Eye (tissue), 1 donor: ENCODE data around the gene DTNBP1.
"Not testable (repeated sequence)": the region's sequence is repeated elsewhere in the genome, so short reads cannot be mapped to it uniquely, and the experiment has no call there.

ENCODE experiments used
- DNase-seq: peaks from one replicate; pipeline ENCODE4 v3.0.0-alpha.2; 2015

The DTNBP1 gene

DNA sequence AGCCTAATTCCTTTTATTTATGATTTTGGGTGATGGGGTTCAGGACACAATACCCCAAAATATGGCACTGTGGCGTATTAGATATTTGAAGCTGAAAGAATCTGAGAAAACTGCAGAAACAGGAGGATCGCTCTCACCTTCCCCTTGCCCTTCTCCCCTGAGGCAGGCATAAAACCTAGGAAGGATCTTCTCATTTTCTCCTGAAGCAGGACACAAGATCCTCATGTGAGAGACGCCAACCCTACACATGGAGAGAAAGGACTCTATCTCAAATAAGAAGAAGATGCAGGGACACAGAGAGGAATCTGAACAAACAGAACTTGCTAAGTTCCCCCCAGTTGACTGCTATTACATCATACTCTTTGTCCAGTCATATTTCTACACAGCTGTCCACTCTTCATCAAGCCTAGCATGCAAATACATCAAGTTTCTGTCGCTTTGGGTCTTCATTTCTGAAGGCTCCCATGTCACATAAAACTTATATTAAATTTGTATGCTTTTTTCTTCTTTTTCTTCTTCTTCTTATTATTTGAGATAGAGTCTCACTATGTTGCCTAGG, 109.0 kb downstream of the DTNBP1 start:
- DNase-seq = no peak

DNA sequence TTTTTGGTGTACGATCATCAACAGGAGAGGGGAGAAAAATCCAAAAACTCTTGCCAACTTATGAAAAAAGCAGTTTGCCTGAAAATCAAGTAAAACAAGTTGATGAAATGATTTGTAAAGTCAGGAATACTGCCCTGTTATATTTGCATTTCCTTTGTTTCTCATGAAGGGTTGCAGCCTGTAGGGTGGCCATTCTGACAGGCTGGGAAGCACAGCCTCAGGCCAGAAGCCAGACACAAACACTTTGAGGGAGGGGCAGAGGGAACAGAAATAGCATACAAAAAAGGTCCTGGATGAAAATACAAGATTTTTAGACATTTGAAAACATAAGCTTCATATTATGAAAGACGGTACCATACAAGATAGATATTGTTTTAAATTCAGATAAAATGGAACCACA, 109.8 kb downstream of the DTNBP1 start:
- DNase-seq = no peak

DNA sequence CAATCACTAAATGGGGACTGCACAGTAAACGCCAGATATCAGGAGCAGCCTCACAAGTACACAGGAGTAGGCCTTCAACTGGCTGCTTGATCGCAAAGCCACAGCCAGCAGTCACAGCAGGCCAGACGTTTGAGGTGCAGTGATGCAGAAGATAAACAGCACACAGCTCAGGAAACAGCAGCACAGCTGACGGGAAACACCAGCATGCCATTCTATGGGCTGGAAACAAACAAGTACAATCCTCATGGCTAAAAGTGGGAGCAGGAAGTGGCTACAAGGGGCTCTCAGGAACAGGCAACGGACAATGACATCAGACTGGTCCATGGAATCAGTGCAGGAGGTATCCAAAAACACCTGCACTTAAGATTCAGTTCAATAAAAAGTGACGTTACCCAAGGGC, 111.0 kb downstream of the DTNBP1 start:
- peak; percentile 81 for DNase-seq

DNA sequence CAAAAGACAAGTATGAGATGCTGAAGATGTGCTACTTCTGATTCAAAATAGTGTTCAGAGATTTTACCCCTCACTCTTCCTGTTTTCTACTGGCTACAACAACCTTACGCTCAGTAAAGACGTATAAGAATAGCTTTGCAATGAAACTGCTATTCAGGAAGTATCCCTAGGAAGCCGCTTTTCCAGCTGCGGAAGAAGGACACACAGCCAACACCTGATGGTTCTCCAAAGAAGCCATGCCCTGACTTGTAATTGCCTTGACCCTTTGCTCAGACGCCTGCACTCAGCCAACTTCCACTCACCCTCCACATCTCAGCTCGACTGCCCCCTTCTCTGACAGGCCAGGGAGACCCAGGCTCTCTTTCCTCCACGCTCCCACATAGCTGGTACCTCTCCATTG, 111.6 kb downstream of the DTNBP1 start:
- DNase-seq = no peak

DNA sequence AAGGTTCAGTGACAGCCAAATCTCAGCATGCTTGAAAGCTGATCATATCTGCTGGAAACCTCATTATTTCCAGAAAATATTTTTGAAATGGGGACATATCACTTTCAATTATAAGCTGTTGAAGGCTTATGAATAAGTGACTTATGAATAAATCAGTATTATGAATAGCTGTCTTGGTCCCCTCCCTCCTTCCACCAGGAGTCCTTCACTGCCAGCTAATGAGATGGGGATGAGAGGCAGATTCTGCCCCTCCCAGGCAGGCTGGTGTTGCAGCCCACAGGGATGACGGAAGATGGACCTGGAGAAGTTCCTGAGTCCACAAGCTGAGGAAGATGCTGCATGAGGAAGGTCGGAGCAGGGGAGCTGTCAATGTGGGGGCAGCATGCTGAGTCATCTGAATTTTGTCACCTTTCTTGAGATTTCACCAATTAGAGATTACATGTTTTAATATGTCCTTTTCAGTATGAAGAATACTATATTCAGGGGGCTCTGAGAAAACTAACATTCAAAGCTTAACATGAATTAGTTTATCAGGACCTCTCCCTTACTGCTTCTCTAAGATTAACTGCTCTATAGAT, 112.2 kb downstream of the DTNBP1 start:
- no peak for DNase-seq

DNA sequence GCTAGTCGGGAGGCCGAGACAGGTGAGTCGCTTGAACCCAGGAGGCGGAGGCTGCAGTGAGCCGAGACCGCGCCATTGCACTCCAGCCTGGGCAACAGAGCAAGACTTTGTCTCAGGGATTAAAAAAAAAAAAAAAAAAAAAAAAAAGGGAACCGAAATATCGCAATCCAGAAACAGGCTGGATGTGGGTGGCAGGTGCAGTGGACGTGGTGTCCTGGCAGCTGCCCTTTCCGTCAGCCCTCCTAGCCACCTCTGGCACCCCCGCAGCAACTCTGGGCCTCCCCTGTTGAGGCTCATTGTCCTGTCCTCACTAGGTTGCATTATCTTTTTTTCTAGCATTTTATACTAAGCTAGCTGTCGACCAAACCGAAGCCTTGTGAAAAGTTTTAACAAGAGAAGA, 113.5 kb downstream of the DTNBP1 start:
- no peak for DNase-seq

DNA sequence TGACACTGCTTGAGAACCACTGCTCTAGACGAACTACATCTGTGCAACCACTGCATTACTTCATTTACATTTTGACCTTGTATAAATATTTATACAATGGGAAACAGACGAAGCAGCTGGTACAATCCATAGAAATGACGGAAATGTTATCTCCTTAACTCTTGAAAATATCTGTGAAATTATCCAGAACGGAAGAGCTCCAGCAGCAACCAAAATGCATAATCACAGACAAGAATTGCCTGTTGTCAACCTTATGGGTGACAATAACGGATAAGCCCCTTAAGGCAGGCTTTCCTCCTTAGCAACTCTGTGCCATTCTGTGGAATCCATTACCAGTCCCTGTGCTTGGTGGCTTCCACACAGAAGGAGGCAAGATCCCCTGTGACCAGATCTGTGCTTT, 115.4 kb downstream of the DTNBP1 start:
- DNase-seq = peak; percentile 30

DNA sequence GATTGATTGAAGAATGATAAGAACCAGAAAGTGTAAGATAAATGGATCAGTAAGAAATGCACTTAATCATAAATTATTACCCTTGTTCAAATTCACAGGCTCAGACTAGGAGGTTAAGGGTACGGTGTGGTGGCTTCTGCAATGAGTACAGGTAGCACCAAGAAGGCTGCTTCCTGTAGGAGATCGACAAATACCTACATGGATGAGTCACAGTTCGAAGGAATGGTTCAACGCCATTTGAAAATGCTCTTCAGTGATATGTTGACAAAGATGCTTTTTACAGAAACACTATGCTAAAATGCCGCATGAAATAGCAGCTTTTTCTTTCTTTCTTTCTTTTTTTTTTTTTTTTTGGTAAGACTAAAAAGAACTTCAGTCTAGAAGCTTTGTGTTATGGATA, 116.2 kb downstream of the DTNBP1 start:
- DNase-seq = no peak

DNA sequence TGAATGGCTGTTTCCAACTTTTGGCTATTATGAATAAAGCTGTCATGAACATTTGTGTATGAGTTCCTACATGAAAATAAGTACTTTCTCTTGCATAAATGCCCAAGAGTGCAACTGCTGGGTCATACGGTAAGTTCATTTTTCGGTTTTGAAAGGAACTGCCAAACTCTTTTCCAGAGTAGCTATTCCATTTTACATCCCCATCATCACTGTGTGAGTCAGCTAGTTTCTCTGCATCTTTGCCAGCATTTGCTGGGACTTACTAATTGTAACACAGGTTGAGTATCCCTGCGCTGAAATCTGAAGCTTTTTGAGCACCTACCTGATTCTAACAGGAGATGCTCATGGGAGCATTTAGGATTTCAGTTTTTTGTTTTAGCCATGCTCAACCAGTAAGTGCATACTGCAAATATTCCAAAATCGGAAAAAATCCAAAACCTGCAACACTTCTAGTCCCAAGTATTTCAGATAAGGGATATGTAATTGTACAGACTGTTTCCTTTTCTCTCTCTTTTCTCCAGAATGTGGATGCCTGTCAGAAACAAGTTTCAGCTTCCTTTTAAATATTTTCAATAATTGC, 118.4 kb downstream of the DTNBP1 start:
- no peak for DNase-seq

DNA sequence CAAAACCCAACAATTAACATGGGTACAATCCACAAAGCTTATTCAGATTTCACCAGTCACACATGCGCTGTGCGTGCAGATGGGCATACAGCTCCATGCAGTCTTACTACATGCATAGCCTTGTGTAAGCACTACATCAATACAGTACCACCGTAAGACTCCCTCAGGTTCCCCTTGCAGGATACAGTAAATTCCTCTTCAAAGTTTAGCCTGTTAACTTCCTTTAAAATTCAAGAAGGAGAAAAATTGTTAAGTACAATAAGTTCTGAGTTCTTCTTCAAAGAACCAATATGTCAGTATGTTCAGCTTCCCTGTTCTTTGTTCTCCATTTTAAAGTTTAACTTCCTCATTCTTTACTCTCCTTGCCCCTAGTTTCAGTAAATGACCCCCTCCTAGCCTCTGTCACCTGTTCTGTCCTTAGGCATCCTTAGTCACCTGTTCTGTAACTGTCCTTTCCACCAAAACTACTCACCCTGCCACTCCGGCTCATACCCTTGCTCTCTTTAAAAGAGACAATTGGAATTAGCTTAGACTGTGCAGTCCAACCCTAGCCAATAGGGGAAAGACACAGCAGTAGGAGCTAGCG, 119.4 kb downstream of the DTNBP1 start:
- not testable (repeated sequence) for DNase-seq

DNA sequence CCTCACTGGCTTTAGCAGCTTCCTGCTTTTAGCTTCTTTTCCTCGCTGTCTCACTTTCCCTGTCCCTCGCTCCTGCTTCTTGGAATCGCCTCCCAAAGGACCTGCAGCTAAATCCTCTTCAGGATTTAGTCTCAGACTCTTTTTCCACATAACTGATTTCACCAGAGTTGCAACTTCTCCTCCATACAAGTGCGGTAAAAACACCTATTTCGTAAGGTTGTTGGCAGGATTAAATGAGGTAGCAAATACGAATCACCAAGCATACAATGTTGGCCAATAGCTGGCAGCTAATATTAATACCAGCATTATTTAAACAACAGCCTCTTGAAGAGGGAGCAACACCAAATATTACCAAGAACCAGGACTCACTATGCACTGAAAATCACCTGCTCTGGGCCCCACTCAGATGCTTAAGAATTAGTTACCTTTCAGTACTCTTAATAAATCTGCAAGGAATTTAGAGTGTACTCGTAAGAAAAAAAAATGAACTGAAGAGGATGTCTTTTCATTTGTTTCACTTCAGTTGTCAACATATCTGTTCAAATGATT, 123.0 kb downstream of the DTNBP1 start:
- DNase-seq = no peak

DNA sequence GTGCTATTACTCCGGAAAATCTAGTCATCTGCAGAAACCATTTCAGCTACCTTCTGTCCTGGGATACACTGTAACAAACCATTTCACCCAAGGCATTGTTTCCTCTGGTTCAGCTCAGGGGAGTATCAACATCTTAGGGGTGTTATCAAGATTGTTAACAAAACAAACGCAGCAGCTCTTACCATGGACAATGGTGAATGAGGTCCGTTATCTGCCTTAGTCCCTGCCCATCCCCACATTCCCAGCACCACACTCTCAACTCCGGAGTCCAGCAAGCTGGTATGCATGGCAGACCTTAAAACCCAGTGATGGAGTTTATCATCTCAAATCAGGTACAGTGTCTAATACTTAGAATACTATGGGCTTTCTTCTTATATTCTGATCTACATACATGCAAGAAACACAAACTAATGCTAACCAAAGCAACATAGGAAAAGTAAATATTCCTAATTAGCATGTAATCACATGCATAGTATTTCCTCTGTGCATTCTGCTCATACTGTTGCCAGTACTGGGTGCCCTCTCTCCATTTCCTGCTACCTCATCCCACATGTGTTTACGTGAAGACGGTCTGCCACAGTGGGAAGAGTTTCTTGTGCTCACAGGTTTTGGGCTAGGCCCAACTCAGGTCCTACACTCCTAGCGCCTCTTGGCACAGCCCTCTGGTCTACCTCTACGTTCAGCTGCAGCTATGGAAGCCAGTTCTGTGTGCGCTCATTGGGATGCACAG, 123.9 kb downstream of the DTNBP1 start:
- DNase-seq = no peak

DNA sequence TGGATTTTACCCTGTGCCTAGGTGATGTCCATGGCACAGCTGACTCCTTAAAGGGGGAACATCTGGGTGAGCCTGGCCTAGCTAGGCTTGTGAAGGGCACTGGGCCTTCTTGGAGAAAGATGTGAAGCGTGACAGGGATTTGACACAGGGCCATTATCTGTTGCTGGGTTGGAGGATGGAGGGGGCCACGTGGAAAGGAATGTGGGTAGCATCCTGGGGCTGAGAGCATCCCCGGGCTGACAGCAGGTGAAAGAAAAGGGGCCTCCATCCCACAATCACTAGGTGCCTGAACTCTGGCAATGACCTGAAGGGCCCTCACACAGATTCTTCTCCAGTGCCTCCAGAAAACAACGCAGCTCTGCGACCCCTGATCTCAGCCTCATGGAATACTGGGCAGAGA, 124.7 kb downstream of the DTNBP1 start:
- no peak for DNase-seq

DNA sequence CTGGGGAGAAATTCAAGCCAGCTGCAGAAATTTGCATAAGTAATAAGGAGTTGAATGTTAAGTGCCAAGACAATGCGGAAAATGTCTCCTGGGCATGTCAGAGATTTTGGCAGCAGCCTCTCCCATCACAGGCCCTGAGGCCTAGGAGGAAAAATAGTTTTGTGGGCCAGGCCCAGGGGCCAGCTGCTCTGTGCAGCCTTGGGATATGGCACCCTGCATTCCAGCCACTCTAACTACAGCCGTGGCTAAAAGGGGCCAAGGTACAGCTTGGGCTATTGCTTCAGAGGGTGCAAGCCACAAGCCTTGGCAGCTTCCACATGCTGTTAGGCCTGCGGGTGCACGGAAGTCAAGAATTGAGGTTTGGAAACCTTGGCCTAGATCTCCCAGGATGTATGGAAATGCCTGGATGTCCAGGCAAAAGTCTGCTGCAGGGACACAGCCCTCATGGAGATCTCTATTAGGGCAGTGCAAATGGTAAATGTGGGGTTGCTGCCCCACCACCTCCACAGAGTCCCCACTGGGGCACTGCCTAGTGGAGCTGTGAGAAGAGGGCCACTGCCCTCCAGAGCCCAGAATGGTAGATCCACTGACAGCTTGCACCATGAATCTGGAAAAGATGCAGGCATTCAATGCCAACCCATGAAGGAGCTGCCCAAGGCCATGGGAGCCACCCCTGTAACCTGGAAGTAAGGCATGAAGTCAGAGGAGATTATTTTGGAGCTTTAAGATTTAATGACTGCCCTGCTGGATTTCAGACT, 126.5 kb downstream of the DTNBP1 start:
- no peak for DNase-seq

DNA sequence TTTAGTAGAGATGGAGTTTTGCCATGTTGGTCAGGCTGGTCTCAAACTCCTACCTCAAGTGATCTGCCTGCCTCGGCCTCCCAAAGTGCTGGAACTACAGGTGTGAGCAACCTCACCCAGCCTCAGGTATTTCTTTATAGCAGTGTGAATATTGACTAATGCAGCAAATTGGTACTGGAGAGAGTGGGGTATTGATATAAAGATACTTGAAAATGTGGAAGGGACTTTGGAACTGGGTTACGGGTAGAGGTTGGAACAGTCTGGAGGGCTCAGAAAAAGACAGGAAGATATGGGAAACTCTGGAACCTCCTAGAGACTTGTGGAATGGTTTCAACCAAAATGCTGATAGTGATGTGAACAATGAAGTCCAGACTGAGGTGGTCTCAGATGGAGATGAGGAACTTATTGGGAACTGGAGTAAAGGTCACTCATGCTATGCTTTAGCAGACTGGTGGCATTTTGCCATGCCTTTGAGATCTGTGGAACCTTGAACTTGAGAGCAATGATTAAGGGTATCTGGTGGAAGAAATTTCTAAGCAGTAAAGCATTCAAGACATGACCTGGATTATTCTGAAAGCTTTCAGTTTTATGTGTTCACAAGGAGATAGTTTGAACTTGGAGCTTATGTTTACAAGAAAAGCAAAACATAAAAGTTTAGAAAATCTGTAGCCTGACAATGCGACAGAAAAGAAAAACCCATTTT, 127.2 kb downstream of the DTNBP1 start:
- DNase-seq = no peak

DNA sequence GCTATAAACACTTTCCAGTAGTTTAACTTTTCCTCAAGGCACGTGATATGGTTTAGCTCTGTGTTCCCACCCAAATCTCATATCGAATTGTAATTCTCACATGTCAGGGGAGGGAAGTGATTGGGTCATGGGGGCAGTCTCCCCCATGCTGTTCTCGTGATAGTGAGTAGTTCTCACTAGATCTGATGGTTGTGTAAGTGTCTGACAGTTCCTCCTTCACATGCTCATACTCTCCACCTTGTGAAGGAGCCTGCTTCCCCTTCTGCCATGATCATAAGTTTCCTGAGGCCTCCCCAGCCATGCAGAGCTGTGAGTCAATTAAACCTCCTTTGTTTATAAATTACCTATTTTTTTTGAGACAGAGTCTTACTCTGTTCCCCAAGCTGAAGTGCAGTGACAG, 127.9 kb downstream of the DTNBP1 start:
- no peak for DNase-seq

DNA sequence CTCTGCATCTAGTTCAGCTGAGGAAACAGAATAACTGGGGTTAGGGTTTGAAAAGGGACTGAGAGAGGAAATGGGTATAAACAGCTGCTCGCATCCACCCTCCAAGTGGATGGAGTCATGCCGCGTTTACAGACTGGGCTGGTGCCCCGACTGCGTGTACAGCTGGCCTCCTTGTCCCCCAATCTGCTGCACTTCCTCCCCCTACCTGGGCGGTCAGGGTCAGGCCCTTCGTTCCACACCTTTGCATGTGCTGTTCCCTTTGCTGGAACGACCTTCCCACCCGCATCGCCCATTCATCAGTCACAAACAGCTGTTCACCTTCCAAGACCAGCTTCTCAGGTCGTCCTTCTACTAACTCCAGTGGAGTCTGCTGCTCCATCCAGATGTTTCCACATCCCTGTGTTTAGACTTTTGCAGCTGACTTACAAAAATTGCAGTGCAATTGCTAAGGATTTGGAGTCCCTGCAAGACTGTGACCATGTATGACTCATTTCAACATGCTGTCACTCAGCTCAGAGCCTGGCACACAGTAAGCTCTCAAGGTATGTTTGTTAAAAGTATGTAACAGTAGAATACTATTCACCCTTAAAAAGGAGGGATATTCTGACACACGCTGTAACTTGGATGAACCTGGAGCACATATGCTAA, 129.3 kb downstream of the DTNBP1 start:
- no peak for DNase-seq

DNA sequence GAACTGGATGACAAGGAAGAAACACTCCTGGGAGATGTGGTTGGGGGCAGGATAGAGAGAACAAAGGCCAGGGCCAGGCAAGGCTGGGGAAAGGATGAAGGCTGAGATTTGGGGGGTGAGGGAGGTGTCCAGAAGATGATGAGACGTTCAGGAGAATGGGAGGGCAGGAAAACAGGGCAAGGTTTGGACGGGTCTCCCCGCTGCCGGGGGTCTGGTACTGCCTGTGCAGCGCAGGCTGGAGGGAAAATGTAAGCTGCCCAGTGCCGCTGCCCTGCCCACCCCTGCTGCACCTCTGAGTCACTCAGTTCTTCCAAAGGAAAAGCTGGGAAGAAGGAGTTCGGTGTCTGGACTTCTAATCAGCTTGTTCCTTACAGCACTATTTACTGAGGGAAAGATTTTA, 130.9 kb downstream of the DTNBP1 start:
- DNase-seq = no peak

DNA sequence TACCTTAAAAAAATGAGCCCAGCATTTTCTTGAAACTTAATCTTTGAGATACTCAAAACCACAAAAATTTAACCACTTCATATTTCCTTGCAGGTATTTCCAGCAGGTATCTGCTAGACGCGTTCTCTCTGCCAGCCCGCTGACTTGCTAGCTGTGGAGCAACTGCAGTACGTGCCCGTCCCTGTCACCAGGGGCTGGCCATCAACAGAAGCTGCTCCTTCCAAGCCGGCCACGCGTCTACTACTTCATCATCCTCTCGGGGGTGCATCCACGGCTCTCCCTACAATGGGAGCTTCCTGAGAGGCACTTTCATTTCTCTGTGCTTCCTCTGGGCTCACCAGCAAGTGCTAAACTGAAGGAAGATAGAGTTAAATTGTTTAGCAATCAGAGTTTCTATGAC, 132.4 kb downstream of the DTNBP1 start:
- DNase-seq = no peak

DNA sequence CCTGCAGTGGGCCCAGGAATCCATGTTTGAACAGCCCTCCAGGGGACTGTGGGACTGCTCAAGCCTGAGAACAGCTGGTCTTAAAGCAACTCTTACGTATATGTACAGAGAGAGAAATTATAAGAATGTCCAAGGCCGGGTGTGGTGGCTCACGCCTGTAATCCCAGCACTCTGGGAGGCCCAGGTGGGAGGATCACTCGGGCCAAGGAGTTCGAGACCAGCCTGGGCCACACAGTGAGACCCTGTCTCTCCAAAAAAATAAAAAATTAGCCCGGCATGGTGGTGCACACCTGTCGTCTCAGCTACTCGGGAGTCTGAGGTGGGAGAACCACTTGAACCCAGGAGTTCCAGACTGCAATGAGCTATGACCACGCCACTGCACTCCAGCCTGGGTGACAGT, 134.0 kb downstream of the DTNBP1 start:
- DNase-seq = no peak

DNA sequence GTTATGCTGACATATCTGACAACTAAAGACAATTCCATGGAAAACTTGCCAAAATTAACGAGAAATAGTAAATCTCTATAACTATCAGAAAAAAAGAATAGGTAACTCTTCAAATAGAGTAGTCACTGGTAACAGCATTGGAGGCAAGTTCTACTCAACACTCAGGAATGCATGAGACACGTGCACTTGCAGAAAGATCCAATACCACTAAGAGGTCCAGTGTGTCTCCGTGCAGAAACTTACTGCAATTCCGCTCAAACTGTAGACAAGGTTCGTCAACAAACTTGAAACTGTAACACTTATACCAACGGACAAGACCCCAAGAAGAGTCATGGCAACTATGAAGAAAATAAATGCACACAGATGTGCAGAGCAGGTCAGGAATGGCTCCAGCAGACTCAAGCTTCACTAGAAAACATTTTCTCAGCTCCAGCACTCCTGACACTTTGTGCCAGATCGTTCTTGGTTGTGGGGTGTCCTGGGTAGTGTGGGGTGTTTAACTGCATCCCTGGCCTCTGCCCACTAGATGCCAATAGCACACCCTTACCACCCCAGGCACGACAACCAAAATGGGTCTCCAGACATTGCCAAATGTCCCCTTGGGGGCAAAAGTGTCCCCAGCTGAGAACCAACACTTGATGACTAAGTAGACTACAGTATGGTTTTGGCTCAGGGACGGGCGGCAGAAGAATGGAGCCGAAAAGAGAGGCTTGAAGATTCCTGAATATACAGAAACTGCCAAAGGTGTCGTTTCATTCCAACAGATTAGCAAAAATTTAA, 134.8 kb downstream of the DTNBP1 start:
- no peak for DNase-seq
